Measurements from ENCODE around the gene PRPF6.

PRPF6 gene

DNA sequence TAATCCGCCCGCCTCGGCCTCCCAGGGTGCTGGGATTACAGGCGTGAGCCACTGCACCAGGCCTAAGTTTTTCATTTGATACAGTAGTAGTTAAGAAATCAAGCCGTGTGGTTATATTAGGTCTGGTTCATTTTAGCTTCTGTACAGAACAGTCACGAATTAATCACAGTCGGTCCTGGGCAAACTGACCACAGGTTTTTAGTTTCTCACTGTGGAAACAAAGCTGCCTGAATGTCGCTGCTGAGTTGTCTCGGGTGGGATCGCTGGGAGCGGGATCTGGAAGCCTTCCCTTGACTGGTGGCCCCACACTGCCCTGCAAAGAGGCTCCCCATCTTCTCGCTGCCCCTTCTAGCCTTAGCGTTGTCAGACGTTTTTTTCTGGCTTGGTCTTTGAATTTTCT, 43.3 kb upstream of the PRPF6 start:
- H3K9me2 ChIP-seq (replicated peaks; ENCODE audit: control insufficient read depth, low read length) = no peaks in the 10 kb centered on the region
- H3K27ac ChIP-seq (ENCODE audit: low read depth, low read length) = no peak overlapping the region
- peaks cover 50% of the 10 kb centered on the region for H3K36me3 ChIP-seq (ENCODE audit: control insufficient read depth, low read length)
- peaks cover 6% of the 10 kb centered on the region; the same call in 1 of the 2 replicates for H3K79me2 ChIP-seq (ENCODE audit: control insufficient read depth, low read length)
- no peak overlapping the region for H3K4me3 ChIP-seq (ENCODE audit: low read length)
- TF ChIP-seq, protein P1, sequence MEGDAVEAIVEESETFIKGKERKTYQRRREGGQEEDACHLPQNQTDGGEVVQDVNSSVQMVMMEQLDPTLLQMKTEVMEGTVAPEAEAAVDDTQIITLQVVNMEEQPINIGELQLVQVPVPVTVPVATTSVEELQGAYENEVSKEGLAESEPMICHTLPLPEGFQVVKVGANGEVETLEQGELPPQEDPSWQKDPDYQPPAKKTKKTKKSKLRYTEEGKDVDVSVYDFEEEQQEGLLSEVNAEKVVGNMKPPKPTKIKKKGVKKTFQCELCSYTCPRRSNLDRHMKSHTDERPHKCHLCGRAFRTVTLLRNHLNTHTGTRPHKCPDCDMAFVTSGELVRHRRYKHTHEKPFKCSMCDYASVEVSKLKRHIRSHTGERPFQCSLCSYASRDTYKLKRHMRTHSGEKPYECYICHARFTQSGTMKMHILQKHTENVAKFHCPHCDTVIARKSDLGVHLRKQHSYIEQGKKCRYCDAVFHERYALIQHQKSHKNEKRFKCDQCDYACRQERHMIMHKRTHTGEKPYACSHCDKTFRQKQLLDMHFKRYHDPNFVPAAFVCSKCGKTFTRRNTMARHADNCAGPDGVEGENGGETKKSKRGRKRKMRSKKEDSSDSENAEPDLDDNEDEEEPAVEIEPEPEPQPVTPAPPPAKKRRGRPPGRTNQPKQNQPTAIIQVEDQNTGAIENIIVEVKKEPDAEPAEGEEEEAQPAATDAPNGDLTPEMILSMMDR (IDR thresholded peaks at IDR 0.05; ENCODE audit: low read depth, low read length, poor library complexity, severe bottlenecking) = no peak
- TF ChIP-seq EZH2phosphoT487 (IDR thresholded peaks at IDR 0.05; ENCODE audit: borderline replicate concordance, low read length) = no peak
- H3K27me3 ChIP-seq (ENCODE audit: control insufficient read depth, low read length) = no peaks in the 10 kb centered on the region
- H3F3A ChIP-seq (ENCODE audit: control insufficient read depth, insufficient read depth) = 0 out of 2 replicates have a peak, but pooled peaks cover 3% of the 10 kb centered on the region
- H3K4me2 ChIP-seq (ENCODE audit: low read length) = no peak overlapping the region
- peaks cover 14% of the 10 kb centered on the region for H3K4me1 ChIP-seq (ENCODE audit: control insufficient read depth, low read length)
- H3K9me3 ChIP-seq (ENCODE audit: control insufficient read depth, insufficient read depth, low read length) = no peaks in the 10 kb centered on the region
- no peaks in the 10 kb centered on the region for H4K20me1 ChIP-seq (ENCODE audit: control insufficient read depth, insufficient read depth, low read depth, low read length)

DNA sequence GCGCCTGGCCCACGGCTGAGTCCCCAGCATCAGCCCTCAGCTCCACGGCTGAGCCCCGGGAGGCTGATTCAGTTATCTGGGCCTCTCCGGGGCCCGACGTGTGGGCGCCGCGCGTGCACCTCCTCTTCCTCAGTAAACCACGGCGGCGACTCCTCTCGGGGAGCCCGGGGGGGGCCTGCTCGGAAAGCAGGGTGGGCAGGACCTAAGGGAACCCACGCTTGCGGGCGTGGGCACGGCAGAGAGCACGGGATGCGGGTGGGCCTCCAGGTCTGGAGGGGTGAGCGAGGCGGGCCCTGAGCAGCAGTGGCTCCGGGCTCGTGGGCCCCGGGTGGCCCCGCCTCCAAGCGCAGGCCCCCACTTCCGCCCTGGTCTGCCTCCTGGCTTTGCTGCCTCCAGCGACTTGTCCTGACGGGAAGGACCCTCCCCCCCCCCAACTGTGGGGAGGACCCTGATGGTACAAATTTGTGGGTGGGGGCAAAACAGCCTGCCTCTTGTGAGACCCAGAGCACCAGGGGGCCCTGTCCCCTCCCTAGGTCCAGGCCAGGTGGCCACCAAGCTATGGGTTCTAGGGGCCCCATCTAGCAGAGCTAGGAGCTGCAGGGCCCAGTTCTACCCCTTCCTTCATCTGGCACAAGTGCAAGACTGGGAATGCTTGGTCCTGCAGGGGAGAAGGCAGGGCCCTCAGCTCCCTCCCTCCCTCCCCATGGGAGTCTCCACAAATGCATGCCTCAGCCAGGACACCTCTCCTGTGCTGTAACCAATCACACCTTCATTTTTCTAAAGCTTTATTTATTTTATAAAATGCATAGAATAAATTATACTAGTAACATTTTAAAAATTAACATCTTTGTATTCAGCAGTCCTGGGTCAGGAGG, 41.6 kb upstream of the PRPF6 start:
- H3K4me1 ChIP-seq (ENCODE audit: control insufficient read depth, low read length) = peaks cover 14% of the 10 kb centered on the region
- no peak overlapping the region for H3K4me3 ChIP-seq (ENCODE audit: low read length)
- no peak overlapping the region for H3K27ac ChIP-seq (ENCODE audit: low read depth, low read length)
- peaks cover 54% of the 10 kb centered on the region for H3K36me3 ChIP-seq (ENCODE audit: control insufficient read depth, low read length)
- H3K9me2 ChIP-seq (replicated peaks; ENCODE audit: control insufficient read depth, low read length) = no peaks in the 10 kb centered on the region
- H4K20me1 ChIP-seq (ENCODE audit: control insufficient read depth, insufficient read depth, low read depth, low read length) = no peaks in the 10 kb centered on the region
- no peak for TF ChIP-seq EZH2phosphoT487 (IDR thresholded peaks at IDR 0.05; ENCODE audit: borderline replicate concordance, low read length)
- TF ChIP-seq, protein P1 (IDR thresholded peaks at IDR 0.05; ENCODE audit: low read depth, low read length, poor library complexity, severe bottlenecking) = no peak
- no peak overlapping the region for H3K4me2 ChIP-seq (ENCODE audit: low read length)
- H3F3A ChIP-seq (ENCODE audit: control insufficient read depth, insufficient read depth) = 0 out of 2 replicates have a peak, but pooled peaks cover 3% of the 10 kb centered on the region
- H3K79me2 ChIP-seq (ENCODE audit: control insufficient read depth, low read length) = peaks cover 6% of the 10 kb centered on the region; the same call in 1 of the 2 replicates
- H3K9me3 ChIP-seq (ENCODE audit: control insufficient read depth, insufficient read depth, low read length) = no peaks in the 10 kb centered on the region
- no peaks in the 10 kb centered on the region for H3K27me3 ChIP-seq (ENCODE audit: control insufficient read depth, low read length)

DNA sequence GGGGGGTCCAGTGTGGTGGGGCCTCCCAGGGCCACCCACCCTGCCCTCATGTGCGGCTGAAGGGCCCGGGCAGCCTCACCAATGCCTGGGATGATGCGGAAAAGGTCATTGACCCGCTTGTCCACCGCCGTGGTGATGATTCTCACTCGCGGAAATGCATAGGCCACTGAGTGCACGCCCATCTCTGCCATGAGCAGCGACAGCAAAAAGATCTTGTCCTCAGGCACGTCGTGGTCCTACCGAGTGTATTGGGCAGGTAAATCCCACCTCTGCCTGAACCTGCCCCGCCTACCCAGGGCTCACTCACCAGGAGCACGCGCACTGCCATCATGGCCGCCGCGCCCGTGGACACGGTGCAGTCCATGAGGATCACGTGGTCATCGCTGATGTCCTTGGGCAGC, 40.9 kb upstream of the PRPF6 start:
- H4K20me1 ChIP-seq (ENCODE audit: control insufficient read depth, insufficient read depth, low read depth, low read length) = no peaks in the 10 kb centered on the region
- no peaks in the 10 kb centered on the region for H3K27me3 ChIP-seq (ENCODE audit: control insufficient read depth, low read length)
- H3K79me2 ChIP-seq (ENCODE audit: control insufficient read depth, low read length) = peaks cover 3% of the 10 kb centered on the region
- H3K36me3 ChIP-seq (ENCODE audit: control insufficient read depth, low read length) = peaks cover 53% of the 10 kb centered on the region
- peaks cover 14% of the 10 kb centered on the region for H3K4me1 ChIP-seq (ENCODE audit: control insufficient read depth, low read length)
- H3K27ac ChIP-seq (ENCODE audit: low read depth, low read length) = no peak overlapping the region
- H3K4me2 ChIP-seq (ENCODE audit: low read length) = no peak overlapping the region
- H3K9me3 ChIP-seq (ENCODE audit: control insufficient read depth, insufficient read depth, low read length) = no peaks in the 10 kb centered on the region
- H3K9me2 ChIP-seq (replicated peaks; ENCODE audit: control insufficient read depth, low read length) = no peaks in the 10 kb centered on the region
- TF ChIP-seq EZH2phosphoT487 (IDR thresholded peaks at IDR 0.05; ENCODE audit: borderline replicate concordance, low read length) = no peak
- TF ChIP-seq, protein P1 (IDR thresholded peaks at IDR 0.05; ENCODE audit: low read depth, low read length, poor library complexity, severe bottlenecking) = no peak
- 0 out of 2 replicates have a peak, but pooled peaks cover 3% of the 10 kb centered on the region for H3F3A ChIP-seq (ENCODE audit: control insufficient read depth, insufficient read depth)
- no peak overlapping the region for H3K4me3 ChIP-seq (ENCODE audit: low read length)
